Activated CD4-positive, alpha-beta T cell treated with anti-CD3 and anti-CD28 coated beads, Interleukin-10, Interleukin-2, amounts not matched to agents 100 ng/mL and 50 ng/mL, durations not matched to agents 16 hours and 8 hours (primary cell): ENCODE results near the gene CLEC19A.

ENCODE experiments used
- DNase-seq: peaks from one replicate; pipeline ENCODE4 v3.0.0-alpha.2; 2020

CLEC19A gene

DNA sequence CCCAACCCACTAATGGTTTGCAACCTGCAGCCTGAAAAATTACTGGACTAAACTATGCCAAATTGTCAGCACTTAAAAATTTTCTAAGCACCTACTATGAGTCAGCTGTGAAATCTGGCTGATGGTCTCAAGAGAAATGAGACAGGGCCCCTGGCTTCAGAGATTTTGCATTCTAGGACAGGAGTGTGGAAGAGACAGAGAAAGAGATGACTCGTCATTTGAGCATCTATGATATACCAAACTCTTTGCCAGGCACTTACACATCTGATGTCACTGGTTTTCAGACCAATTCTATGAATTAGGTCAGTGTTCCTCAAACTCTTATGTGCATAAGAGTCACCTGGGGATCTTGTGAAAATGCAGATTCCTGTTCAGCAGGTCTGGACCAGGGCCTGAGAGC, 44.4 kb downstream of the CLEC19A start:
- no peak for DNase-seq

DNA sequence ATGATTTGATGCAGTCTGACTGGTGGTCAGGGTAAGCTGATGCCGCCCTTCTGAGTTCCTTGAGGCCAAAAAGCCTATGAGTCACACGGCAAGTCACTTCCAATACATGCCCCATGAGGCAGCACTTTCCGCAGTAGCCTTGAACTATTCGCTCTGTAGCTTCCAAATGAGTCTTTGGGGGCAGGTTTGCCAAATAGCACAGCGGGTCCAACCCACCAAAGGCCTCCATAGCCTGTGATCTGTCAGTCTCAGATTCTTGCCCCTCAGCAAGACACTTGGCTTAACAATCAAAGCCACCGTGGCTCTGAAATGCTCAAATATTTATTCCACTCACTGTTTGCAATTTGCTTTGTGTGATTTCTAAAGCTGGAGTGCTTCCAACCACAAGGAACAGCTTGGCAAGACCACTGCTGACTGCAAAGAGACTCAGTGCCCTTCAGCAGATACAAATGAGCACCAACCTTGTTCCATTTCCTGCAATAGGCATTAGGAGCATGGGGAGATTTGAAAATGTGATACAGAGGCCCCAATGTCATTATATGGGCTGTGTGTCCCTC, 45.4 kb downstream of the CLEC19A start:
- DNase-seq: no peak

DNA sequence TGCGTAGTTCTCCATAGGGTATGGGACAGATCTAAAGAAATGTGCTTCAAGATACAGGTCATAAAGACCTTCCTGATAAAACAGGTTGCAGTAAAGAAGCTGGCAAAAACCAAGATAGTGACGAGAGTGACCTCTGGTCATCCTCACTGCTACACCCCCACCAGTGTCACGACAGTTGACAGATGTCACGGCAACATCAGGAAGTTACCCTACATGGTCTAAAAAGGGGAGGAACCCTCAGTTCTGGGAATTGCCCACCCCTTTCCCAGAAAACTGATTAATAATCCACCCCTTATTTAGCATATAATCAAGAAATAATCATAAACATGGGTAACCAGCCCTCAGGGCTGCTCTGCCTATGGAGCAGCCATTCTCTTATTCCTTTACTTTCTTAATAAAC, 46.3 kb downstream of the CLEC19A start:
- no peak for DNase-seq

DNA sequence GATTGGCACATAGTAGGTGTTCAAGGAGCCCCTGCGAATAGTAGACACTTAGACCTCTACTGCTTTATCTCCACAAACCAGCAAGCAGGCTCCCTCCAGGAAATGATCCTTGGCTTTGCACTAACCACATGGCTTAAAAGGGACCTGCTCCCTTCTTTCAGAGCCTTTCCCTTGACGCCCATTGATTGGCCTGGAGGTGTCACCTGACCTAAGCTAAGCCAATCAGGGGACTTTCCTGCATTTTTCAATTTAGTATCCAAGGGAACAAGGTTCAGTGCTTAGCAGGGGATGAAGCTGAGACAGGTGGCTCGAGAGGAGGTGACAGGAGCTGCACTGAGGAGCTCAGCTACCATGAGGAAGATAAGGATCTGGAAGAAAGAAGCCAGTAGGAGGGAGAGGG, 52.8 kb downstream of the CLEC19A start:
- no peak for DNase-seq

DNA sequence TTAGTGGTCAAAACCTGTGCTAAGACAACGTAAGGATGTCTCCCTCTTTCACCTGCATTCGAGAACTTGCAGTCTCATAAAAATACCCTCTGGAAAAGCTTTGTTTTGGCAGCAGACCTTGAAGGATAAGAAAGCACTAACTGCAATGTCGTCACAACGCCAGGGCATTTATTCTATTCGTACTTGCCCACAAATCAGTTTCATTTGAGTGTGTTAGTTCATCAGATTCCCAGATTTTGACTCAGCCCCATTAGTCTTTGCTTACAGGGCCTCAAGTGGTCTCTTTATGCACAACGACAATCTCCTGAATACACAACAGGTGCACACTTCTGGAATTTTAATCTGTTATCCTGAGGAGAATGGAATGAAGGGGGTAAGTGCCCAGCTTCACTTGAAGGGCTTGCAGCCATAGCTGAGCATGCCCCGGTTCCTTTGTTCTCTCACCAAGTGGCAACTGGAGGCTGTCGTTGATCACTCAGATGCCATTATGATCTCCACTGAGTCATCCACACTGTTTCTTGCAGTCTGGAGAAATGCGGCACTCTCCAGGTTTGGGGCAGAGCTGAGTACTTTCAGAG, 58.8 kb downstream of the CLEC19A start:
- no peak for DNase-seq

DNA sequence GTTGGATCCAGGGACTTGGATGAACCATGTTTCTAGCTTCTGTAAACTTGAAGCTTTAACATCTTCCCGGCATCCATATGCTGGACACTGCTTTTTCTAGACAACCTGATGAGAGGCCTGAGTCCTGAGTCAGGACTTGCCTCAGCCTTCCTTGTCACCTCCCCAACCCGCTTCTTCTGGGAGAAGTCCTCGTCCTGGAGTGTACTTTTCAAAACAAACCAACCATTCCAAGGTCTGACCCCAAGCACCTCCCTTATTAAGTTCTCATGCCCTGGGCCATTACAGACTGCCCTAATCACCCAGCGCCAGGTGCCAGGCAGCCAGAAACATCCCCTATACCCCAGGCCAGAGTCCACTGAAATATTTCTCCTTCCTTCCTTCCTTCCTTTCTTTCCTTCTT, 59.4 kb downstream of the CLEC19A start:
- no peak for DNase-seq

DNA sequence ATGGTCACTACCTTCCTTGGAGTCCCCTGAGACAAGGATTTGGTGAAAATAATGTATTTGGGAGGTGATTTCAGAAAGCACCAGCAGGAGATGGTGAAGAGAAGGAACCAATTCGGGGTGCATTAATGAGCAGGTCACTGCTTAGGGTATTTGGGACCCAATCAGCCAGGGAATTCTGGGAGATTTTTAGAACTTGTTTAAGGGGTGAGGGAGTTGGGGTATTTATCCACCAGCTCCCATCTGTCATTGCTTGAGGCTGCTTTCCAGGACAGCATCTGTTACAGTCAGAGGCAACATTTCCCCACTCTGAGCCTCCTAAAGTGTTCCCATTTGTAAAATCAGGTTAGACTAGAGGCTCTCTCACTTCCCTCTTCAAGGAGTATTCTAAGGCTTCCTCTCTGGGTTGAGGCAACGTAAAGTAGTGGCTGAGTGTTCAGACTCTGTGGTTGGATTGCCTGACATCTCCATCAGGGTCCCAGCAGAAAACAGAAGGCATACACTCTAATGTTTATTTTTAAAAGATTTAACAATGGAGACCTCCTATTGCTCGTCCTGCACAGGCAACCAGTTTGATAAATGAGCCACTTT, 60.9 kb downstream of the CLEC19A start:
- no peak for DNase-seq

DNA sequence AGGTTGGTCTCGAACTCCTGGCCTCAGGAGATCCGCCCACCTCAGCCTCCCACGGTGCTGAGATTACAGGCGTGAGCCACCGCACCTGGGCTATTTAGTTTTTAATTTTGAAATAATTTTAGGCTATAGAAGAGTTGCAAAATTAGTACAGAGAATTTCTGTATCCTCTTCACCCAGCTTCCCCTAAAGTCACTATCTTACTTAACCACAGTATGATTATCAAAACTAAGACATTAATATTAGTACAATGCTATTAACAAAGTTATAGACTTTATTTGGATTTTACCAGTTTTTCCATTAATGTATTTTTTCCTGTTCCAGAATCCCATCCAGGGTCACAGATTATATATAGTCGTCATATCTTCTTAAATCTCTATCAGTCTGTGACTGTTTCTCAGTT, 62.6 kb downstream of the CLEC19A start:
- no peak for DNase-seq

DNA sequence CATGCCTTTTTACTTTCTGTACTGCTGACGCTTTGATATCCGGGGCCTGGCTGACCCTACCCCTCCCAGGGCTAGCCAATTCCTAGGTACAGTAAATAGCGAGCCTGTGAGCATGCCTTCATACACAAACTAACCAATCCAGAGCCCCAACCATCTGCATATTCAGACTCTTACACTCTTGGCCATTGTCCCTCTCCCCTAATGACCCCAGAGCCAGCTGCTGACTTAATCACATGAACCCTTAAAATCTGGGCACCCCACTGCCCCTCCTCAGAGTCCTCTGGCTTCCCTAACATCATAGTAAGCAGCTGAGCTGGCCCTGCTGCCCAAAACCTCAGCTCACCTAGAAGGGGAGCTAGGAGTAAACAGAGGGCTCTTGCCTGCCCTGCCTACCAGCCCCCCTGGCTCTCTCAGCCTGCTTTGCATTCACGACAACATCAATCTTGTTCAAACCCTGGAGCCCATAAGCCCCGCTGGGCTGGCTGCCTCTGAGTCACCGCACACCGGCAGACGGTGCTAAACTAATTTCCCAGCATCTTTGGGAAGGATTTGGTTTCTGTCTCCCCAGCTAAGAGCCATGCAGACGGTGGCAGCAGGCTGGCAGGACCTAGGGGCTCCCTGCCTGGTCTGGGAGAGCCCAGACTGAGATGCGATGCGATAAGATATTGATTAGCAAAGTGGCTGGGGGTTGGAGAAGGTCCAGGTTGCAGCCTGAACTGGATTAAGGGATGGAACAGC, 63.2 kb downstream of the CLEC19A start:
- no peak for DNase-seq

DNA sequence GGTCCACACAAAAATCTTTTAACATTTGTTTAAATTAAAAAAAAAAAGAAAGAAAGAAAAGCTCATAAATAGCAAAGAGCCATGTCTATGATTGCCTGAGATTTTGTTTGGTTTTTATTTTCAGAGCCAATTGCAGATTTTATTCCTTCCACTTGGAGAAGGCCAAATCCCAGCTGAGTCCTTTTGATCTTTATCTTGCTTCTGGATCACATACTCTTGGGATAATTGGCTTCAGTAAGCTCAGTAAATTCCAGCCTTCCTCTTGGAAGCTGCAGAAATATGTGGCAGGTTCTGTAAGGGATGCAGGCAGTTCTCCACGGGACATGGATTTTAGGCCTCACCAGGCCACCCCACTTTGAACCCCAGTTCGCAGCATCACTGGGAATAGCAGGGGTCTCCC, 68.8 kb downstream of the CLEC19A start:
- no peak for DNase-seq

DNA sequence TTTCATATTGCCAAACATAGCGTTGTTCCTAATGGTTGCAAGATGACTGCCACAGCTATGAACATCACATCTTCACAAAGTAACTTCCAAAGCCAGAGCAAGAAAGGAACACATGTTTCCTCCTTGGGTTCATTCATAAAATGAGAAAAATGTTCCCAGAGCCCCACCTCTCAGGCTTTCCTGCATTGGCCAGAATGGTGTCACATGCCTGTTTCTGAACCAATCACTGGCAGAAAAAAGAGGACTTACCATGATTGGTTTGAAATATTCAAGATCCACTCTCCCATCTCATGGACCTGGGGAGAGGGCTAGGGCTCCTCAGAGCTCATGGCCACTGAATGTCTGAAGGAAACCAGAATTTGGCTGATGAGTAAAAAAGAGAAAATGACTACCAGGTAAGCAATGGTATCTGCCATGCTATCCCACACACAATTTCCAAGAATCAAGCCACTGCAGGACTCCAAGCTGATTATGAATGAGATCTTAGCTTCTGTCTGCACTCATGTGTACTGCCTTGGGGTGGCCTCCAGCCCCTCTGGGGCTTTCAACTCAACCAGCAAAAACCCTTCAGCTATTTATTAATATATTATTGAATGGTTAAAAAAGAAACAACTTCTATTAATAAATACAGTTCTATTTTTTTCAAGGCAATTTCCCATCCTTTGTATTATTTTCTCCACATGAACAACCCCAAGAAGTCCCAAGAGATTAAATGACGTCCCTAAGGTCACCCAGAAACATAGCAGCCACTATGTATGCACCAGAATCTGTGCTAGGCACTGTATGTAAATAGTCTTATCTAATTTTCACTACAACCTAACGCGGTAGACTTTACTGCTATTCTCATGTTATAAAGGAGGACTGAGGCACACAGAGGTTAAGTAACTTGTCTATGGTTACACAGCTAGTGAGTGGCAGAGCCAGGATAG, 70.8 kb downstream of the CLEC19A start:
- DNase-seq: peak; percentile 12

DNA sequence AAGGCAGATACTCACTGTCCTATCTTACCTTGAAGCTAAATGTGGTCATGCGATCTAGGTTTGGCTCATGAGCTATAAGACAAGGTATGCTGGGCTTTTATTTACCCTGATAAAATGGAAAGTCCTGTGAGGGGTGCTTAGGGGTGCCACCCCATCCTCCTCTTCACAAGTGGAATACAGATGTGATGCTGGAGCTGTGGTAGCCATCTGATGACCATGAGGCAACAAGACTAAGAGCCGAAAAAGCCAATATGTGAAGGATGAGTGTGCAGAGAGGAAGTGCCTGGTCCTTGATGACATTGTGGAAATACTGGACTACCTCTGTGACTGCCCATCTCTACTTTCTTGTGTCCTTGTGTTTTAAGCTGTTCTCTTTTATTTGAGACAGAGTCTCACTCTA, 74.0 kb downstream of the CLEC19A start:
- DNase-seq: no peak
